ENCODE measurements around the gene IRX1.

GRCh38 chr5:3590161-3590966 is 5.3 kb upstream of the IRX1 start:
- TF ChIP-seq, protein P1, sequence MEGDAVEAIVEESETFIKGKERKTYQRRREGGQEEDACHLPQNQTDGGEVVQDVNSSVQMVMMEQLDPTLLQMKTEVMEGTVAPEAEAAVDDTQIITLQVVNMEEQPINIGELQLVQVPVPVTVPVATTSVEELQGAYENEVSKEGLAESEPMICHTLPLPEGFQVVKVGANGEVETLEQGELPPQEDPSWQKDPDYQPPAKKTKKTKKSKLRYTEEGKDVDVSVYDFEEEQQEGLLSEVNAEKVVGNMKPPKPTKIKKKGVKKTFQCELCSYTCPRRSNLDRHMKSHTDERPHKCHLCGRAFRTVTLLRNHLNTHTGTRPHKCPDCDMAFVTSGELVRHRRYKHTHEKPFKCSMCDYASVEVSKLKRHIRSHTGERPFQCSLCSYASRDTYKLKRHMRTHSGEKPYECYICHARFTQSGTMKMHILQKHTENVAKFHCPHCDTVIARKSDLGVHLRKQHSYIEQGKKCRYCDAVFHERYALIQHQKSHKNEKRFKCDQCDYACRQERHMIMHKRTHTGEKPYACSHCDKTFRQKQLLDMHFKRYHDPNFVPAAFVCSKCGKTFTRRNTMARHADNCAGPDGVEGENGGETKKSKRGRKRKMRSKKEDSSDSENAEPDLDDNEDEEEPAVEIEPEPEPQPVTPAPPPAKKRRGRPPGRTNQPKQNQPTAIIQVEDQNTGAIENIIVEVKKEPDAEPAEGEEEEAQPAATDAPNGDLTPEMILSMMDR (IDR thresholded peaks at IDR 0.05): no peak
- TF ChIP-seq NFIC (IDR thresholded peaks at IDR 0.05; ENCODE audit: borderline replicate concordance) (no peak), MAX (IDR thresholded peaks at IDR 0.05; ENCODE audit: low read depth) (no peak), RFX5 (IDR thresholded peaks at IDR 0.05; ENCODE audit: low read length) (no peak), JUND (IDR thresholded peaks at IDR 0.05) (no peak), POLR2AphosphoS5 (IDR thresholded peaks at IDR 0.05; ENCODE audit: low read depth, low read length) (no peak), FOXM1 (IDR thresholded peaks at IDR 0.05; ENCODE audit: low read depth) (no peak), EZH2phosphoT487 (IDR thresholded peaks at IDR 0.05; ENCODE audit: borderline replicate concordance, low read depth) (no peak), GATA2 (CRISPR knock-in tag; IDR thresholded peaks at IDR 0.05) (no peak)
- TF ChIP-seq, protein P2, sequence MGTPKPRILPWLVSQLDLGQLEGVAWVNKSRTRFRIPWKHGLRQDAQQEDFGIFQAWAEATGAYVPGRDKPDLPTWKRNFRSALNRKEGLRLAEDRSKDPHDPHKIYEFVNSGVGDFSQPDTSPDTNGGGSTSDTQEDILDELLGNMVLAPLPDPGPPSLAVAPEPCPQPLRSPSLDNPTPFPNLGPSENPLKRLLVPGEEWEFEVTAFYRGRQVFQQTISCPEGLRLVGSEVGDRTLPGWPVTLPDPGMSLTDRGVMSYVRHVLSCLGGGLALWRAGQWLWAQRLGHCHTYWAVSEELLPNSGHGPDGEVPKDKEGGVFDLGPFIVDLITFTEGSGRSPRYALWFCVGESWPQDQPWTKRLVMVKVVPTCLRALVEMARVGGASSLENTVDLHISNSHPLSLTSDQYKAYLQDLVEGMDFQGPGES (IDR thresholded peaks at IDR 0.05; ENCODE audit: low read depth, low read length): no peak
- TF ChIP-seq, protein P3, sequence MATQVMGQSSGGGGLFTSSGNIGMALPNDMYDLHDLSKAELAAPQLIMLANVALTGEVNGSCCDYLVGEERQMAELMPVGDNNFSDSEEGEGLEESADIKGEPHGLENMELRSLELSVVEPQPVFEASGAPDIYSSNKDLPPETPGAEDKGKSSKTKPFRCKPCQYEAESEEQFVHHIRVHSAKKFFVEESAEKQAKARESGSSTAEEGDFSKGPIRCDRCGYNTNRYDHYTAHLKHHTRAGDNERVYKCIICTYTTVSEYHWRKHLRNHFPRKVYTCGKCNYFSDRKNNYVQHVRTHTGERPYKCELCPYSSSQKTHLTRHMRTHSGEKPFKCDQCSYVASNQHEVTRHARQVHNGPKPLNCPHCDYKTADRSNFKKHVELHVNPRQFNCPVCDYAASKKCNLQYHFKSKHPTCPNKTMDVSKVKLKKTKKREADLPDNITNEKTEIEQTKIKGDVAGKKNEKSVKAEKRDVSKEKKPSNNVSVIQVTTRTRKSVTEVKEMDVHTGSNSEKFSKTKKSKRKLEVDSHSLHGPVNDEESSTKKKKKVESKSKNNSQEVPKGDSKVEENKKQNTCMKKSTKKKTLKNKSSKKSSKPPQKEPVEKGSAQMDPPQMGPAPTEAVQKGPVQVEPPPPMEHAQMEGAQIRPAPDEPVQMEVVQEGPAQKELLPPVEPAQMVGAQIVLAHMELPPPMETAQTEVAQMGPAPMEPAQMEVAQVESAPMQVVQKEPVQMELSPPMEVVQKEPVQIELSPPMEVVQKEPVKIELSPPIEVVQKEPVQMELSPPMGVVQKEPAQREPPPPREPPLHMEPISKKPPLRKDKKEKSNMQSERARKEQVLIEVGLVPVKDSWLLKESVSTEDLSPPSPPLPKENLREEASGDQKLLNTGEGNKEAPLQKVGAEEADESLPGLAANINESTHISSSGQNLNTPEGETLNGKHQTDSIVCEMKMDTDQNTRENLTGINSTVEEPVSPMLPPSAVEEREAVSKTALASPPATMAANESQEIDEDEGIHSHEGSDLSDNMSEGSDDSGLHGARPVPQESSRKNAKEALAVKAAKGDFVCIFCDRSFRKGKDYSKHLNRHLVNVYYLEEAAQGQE (IDR thresholded peaks at IDR 0.05; ENCODE audit: low read depth, low read length): no peak
